ENCODE data around the gene POLR1B.

- TF ChIP-seq, protein P1, sequence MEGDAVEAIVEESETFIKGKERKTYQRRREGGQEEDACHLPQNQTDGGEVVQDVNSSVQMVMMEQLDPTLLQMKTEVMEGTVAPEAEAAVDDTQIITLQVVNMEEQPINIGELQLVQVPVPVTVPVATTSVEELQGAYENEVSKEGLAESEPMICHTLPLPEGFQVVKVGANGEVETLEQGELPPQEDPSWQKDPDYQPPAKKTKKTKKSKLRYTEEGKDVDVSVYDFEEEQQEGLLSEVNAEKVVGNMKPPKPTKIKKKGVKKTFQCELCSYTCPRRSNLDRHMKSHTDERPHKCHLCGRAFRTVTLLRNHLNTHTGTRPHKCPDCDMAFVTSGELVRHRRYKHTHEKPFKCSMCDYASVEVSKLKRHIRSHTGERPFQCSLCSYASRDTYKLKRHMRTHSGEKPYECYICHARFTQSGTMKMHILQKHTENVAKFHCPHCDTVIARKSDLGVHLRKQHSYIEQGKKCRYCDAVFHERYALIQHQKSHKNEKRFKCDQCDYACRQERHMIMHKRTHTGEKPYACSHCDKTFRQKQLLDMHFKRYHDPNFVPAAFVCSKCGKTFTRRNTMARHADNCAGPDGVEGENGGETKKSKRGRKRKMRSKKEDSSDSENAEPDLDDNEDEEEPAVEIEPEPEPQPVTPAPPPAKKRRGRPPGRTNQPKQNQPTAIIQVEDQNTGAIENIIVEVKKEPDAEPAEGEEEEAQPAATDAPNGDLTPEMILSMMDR (conservative IDR thresholded peaks at IDR 0.05; ENCODE audit: low read length): no peak
- no peak for TF ChIP-seq EZH2phosphoT487 (IDR thresholded peaks at IDR 0.05; ENCODE audit: borderline replicate concordance)
Measured at GRCh38 chr2:112603731-112604130, 61.5 kb downstream of the POLR1B start.

Data from Loucy (cell line).